Measurements from ENCODE around the gene GJA4. TPM values are rescaled to one million over a fixed set of nuclear protein-coding genes. Genes with fewer than 3 reads are reported as not detected.

The GJA4 gene
- total and polyA plus RNA-seq, 8 donors, result 1.7 to 4.8 (median 2.5) TPM; not detected in 2

GRCh38 chr1:34825455-34826091, 32.8 kb downstream of the GJA4 start:
- no peaks in the 10 kb centered on the region for H3K27me3 ChIP-seq
- peak overlapping the region in 1 of 4 donors; percentile 6 for H3K4me3 ChIP-seq
- H3K36me3 ChIP-seq, result no peaks in the 10 kb centered on the region
- WGBS, 5 donors, result 30 to 59% (median 39%) methylated on average over 9 to 11 of the region's 11 CpGs
- peak overlapping the region; percentile 16 to 77 (median 74) for H3K27ac ChIP-seq
- peaks cover 0 to 8% (median 0%) of the 10 kb centered on the region in 4 donors for H3K9me3 ChIP-seq
- no peak for TF ChIP-seq EP300 (IDR thresholded peaks at IDR 0.05)
- TF ChIP-seq POLR2AphosphoS5 (IDR thresholded peaks at IDR 0.05), result peak in 2 of 3 donors; percentile 45 to 73
- peaks cover 10 to 21% (median 17%) of the 10 kb centered on the region in 4 donors for H3K4me1 ChIP-seq
- intact Hi-C loops (cut with DNase I; ENCODE audit: low total_unique reads), result no loop called here
- peak; percentile 70 to 75 for DNase-seq

- H3K4me1 ChIP-seq, result peaks cover 10 to 24% (median 18%) of the 10 kb centered on the region in 4 donors
- no peaks in the 10 kb centered on the region for H3K27me3 ChIP-seq
- H3K36me3 ChIP-seq, result peaks cover 0 to 10% (median 3%) of the 10 kb centered on the region in 4 donors
- intact Hi-C loops (cut with DNase I; ENCODE audit: low total_unique reads), result no loop called here
- H3K27ac ChIP-seq, result no peak overlapping the region
- no peak overlapping the region for H3K4me3 ChIP-seq
- 81 to 87% (median 84%) methylated on average over 5 of the region's 5 CpGs for WGBS, 5 donors
- peaks cover 0 to 8% (median 0%) of the 10 kb centered on the region in 4 donors for H3K9me3 ChIP-seq
- TF ChIP-seq, protein P1, sequence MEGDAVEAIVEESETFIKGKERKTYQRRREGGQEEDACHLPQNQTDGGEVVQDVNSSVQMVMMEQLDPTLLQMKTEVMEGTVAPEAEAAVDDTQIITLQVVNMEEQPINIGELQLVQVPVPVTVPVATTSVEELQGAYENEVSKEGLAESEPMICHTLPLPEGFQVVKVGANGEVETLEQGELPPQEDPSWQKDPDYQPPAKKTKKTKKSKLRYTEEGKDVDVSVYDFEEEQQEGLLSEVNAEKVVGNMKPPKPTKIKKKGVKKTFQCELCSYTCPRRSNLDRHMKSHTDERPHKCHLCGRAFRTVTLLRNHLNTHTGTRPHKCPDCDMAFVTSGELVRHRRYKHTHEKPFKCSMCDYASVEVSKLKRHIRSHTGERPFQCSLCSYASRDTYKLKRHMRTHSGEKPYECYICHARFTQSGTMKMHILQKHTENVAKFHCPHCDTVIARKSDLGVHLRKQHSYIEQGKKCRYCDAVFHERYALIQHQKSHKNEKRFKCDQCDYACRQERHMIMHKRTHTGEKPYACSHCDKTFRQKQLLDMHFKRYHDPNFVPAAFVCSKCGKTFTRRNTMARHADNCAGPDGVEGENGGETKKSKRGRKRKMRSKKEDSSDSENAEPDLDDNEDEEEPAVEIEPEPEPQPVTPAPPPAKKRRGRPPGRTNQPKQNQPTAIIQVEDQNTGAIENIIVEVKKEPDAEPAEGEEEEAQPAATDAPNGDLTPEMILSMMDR (IDR thresholded peaks at IDR 0.05), result no peak
- TF ChIP-seq EP300 (IDR thresholded peaks at IDR 0.05) (no peak), POLR2AphosphoS5 (IDR thresholded peaks at IDR 0.05) (no peak), POLR2A (IDR thresholded peaks at IDR 0.05) (no peak)
- DNase-seq, result no peak
These were observed 34.6 kb downstream of the GJA4 start for GRCh38 chr1:34827341-34827941.

DNA sequence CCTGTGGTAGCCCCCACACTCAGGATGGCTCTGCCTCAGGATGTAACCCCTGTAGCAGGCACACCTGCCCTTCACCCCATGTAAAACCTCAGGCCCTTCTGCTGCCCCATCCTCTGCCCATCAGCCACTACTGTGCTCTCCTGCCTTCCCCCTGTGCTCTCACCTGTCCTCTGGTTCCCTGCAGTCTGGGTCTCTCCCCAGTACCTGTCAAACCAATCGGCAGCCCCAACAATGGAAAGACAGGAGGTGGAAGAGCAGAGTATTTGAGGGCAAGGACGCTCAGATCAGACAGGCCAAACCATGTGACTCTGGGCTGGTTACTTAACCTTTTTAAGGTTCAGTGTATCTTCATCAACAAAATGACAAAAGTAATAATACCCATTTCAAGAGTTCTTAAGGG, 35.8 kb downstream of the GJA4 start:
- Histone ChIP-seq H3K4me3 (no peak overlapping the region), H3K4me1 (peaks cover 10 to 25% (median 18%) of the 10 kb centered on the region in 4 donors), H3K36me3 (peaks cover 0 to 10% (median 3%) of the 10 kb centered on the region in 4 donors), H3K9me3 (peaks cover 0 to 8% (median 0%) of the 10 kb centered on the region in 4 donors), H3K27ac (no peak overlapping the region), H3K27me3 (no peaks in the 10 kb centered on the region)
- intact Hi-C loops (cut with DNase I; ENCODE audit: low total_unique reads), result no loop called here
- no peak for DNase-seq
- 79 to 83% (median 82%) methylated on average over 2 of the region's 2 CpGs for WGBS, 5 donors
- TF ChIP-seq, protein P1 (IDR thresholded peaks at IDR 0.05), result no peak
- TF ChIP-seq EP300 (IDR thresholded peaks at IDR 0.05), result no peak
- no peak for TF ChIP-seq POLR2A (IDR thresholded peaks at IDR 0.05)
- TF ChIP-seq POLR2AphosphoS5 (IDR thresholded peaks at IDR 0.05), result no peak

- no peaks in the 10 kb centered on the region for H3K27me3 ChIP-seq
- peaks cover 0 to 10% (median 3%) of the 10 kb centered on the region in 4 donors for H3K36me3 ChIP-seq
- no peak overlapping the region for H3K27ac ChIP-seq
- TF ChIP-seq, protein P1 (IDR thresholded peaks at IDR 0.05), result no peak
- TF ChIP-seq POLR2A (IDR thresholded peaks at IDR 0.05), result no peak
- intact Hi-C loops (cut with DNase I; ENCODE audit: low total_unique reads), result no loop called here
- peak in 1 of 2 donors; percentile 21 for DNase-seq
- peaks cover 0 to 1% (median 0%) of the 10 kb centered on the region in 4 donors for H3K9me3 ChIP-seq
- peaks cover 10 to 25% (median 18%) of the 10 kb centered on the region in 4 donors for H3K4me1 ChIP-seq
- H3K4me3 ChIP-seq, result no peak overlapping the region
- WGBS, 5 donors, result 69 to 76% (median 70%) methylated on average over 3 of the region's 3 CpGs
These were observed 36.5 kb downstream of the GJA4 start for GRCh38 chr1:34829250-34829649.
